ENCODE data around the gene IKZF3. TPM values are rescaled to one million over a fixed set of nuclear protein-coding genes. Genes with fewer than 3 reads are reported as not detected.

Gene IKZF3
- total RNA-seq, 2 donors from 2014 or later = 0.55 to 1.7 TPM

DNA sequence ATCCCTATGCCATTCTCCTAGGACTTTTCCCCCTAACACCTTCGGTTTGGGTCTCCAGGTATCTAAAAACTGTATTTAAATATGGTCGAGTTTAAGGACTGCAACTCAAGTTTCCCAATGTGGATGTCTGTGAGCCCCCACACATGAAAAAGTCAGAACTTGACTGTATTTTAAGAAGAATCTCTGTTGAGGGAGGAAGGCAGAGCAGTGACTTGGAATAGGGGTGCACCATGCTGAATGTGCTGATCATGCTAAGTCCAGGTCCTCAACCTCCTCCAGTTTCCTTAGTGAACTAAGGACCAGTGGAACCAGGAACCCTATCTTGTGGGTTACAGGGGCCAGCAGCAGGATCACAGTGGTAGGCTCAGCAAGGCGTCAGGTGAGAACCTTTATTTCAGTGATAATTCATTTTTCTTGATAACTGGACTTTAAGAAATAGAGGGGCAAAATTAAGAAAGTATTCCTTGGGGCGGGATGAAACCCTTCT, 106.9 kb downstream of the IKZF3 start:
- DNase-seq (ENCODE audit: low spot score) = no peak
- Histone ChIP-seq H3K36me3 (no peaks in the 10 kb centered on the region), H3K27me3 (replicated peaks; ENCODE audit: insufficient read depth) (no peaks in the 10 kb centered on the region), H3K4me3 (no peak overlapping the region), H3K9me3 (no peaks in the 10 kb centered on the region), H3K4me1 (replicated peaks) (no peaks in the 10 kb centered on the region), H3K27ac (no peak overlapping the region)
- intact Hi-C loops (cut with DNase I) = no loop called here
- 93% methylated on average over 4 of the region's 4 CpGs for WGBS
- TF ChIP-seq POLR2AphosphoS5 (IDR thresholded peaks at IDR 0.05) (no peak), POLR2A (IDR thresholded peaks at IDR 0.05) (no peak)
- TF ChIP-seq, protein P1, sequence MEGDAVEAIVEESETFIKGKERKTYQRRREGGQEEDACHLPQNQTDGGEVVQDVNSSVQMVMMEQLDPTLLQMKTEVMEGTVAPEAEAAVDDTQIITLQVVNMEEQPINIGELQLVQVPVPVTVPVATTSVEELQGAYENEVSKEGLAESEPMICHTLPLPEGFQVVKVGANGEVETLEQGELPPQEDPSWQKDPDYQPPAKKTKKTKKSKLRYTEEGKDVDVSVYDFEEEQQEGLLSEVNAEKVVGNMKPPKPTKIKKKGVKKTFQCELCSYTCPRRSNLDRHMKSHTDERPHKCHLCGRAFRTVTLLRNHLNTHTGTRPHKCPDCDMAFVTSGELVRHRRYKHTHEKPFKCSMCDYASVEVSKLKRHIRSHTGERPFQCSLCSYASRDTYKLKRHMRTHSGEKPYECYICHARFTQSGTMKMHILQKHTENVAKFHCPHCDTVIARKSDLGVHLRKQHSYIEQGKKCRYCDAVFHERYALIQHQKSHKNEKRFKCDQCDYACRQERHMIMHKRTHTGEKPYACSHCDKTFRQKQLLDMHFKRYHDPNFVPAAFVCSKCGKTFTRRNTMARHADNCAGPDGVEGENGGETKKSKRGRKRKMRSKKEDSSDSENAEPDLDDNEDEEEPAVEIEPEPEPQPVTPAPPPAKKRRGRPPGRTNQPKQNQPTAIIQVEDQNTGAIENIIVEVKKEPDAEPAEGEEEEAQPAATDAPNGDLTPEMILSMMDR (IDR thresholded peaks at IDR 0.05) = no peak

DNA sequence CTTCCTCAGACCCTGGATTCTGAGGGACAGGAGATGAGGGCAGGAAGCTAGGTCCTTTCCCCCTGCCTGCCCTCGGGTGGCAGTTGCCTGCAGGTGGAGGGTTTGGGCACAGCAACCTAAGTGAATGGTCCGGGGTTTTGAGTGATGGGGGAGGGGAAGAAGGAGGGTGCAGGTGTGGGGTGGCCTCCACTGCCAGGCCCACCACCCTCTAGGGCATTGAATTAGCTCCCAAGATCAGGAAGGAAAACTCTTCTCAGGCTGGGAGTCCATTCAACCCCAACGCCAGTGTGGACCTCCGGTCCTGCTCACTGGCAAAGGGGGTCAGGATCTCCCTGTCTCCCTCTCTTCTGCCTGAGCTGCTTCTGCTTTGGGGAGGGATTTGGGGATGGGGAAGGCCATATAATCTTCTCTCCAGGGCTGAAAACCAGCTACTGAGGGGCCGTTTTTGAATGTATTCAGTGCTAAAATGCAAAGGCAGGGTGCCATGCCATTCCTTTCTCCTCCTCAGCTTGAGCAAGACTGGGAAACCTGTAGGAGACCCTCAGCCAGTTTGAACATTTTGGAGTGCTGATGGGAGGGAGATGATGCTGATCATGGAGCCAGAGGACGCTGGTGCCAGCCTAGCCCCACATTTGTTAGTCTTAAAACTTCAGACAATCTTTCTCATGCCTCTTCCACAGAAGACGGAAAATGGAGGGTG, 107.6 kb downstream of the IKZF3 start:
- H3K4me3 ChIP-seq = no peak overlapping the region
- no peak for TF ChIP-seq POLR2A (IDR thresholded peaks at IDR 0.05)
- TF ChIP-seq POLR2AphosphoS5 (IDR thresholded peaks at IDR 0.05) = no peak
- TF ChIP-seq, protein P1 (IDR thresholded peaks at IDR 0.05) = no peak
- DNase-seq (ENCODE audit: low spot score) = no peak
- H3K4me1 ChIP-seq (replicated peaks) = no peaks in the 10 kb centered on the region
- intact Hi-C loops (cut with DNase I) = no loop called here
- WGBS = 62% methylated on average over 7 of the region's 7 CpGs
- no peaks in the 10 kb centered on the region for H3K27me3 ChIP-seq (replicated peaks; ENCODE audit: insufficient read depth)
- no peaks in the 10 kb centered on the region for H3K9me3 ChIP-seq
- no peak overlapping the region for H3K27ac ChIP-seq
- H3K36me3 ChIP-seq = no peaks in the 10 kb centered on the region

DNA sequence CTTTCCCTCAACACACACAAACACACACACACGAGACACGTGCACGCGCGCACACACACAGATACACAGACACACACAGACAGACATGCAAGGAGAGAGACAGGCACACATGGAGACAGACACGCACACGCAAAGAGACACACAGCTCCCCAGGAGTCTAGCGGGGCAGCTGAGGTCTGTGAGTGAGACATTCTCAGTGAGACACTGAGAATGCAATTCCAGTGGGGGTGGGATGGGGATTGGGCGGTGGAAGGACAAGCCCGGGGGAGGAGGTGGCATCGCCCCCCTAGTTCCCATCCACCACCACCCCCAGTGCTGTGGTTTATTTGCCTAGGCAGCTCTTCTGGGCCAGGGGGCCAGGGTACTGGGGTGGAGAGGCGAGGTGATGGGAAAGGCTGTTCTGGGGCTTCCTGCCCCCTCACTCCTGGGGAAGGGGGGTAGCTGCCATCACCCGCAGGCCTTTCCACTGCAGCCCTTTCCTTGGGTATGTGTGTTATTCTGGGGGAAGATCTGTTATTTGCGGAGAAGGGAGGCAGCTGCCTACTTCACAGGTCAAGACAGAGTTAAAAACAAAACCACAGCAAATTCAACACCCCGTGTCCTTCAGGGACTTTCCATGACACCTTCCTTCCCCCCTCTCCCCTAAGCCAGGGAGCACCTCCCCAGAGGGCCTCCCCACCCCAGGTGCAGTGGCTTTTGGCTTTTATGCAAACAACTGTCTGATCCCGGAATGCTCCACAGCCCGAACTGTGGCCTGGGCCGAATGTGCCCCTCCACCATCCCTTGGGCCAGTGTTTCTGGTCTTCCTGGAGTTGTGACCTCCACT, 108.3 kb downstream of the IKZF3 start:
- Histone ChIP-seq H3K4me1 (replicated peaks) (no peaks in the 10 kb centered on the region), H3K9me3 (no peaks in the 10 kb centered on the region), H3K27ac (no peak overlapping the region), H3K36me3 (no peaks in the 10 kb centered on the region), H3K4me3 (no peak overlapping the region), H3K27me3 (replicated peaks; ENCODE audit: insufficient read depth) (no peaks in the 10 kb centered on the region)
- WGBS = 64% methylated on average over 18 of the region's 18 CpGs
- intact Hi-C loops (cut with DNase I) = loop anchor here (2.0 kb wide), 1 partner anchor 133 kb away; no protein-coding TSS in a partner anchor
- no peak for DNase-seq (ENCODE audit: low spot score)
- TF ChIP-seq POLR2AphosphoS5 (IDR thresholded peaks at IDR 0.05) = no peak
- TF ChIP-seq, protein P1 (IDR thresholded peaks at IDR 0.05) = no peak

DNA sequence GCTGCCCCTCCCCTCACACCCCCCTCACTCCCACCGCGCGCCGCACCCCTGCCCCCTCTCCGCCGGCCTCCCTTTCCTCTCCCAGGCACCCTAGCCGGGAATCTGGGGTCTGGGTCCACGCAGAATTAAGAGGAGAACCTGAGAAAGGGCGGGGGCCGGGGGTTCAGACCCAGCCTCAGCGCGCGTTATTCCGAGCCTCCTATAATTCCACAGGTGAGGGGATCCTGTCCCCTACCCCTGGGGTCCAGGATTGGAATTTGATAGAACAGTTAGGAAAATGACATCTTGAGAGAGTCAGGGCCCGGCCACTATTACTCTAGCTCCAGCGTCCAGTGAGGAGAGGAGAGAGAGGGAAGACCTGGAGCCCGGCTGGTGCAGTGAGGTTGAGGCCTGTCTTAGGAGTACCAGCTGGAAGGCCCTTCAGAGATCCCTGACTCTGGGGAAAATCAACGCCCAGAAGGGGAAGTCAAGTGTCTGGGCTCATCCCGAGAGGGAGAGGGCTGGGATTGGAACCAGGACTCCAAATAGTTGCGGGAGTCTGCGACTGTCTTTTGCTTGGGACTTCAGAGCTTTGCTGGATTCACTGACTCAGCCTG, 109.1 kb downstream of the IKZF3 start:
- no peak for DNase-seq (ENCODE audit: low spot score)
- Histone ChIP-seq H3K27me3 (replicated peaks; ENCODE audit: insufficient read depth) (no peaks in the 10 kb centered on the region), H3K36me3 (no peaks in the 10 kb centered on the region), H3K4me1 (replicated peaks) (no peaks in the 10 kb centered on the region), H3K9me3 (no peaks in the 10 kb centered on the region), H3K27ac (peak overlapping the region; percentile 85 to 88), H3K4me3 (peak overlapping the region; percentile 61)
- intact Hi-C loops (cut with DNase I) = loop anchor here (2.0 kb wide), 1 partner anchor 132 kb away; no protein-coding TSS in a partner anchor
- TF ChIP-seq POLR2AphosphoS5 (IDR thresholded peaks at IDR 0.05) (no peak), POLR2A (IDR thresholded peaks at IDR 0.05) (no peak)
- TF ChIP-seq, protein P1 (IDR thresholded peaks at IDR 0.05) = no peak
- WGBS = 37% methylated on average over 21 of the region's 21 CpGs
